Smooth muscle cell (in vitro differentiated cells): ENCODE measurements around the gene ELOVL3. TPM values are rescaled to one million over a fixed set of nuclear protein-coding genes. Genes with fewer than 3 reads are reported as not detected.

ENCODE experiments used
- DNase-seq: peaks from one replicate; lab custom pipeline; 2025; ENCODE audit not compliant: unreplicated experiment; lab: John Stamatoyannopoulos, UW
- H2AFZ ChIP-seq: fragments of 200-600 bp; sonication (generic); 2 replicates; pipeline ENCODE4 v1.6.0; 2016; ENCODE audit warnings: antibody characterized with exemption, low read depth, mild to moderate bottlenecking
- H3F3A ChIP-seq: fragments of 200-600 bp; sonication (generic); 2 replicates; pipeline ENCODE4 v1.6.0; 2017; ENCODE audit warnings: antibody characterized with exemption, low read depth
- H3K27ac ChIP-seq: fragments of 200-600 bp; sonication (generic); 2 replicates; pipeline ENCODE4 v1.5.1; 2016; ENCODE audit warnings: low read depth, mild to moderate bottlenecking
- H3K27me3 ChIP-seq: fragments of 200-600 bp; sonication (generic); 2 replicates; pipeline ENCODE4 v1.6.1; 2016; ENCODE audit warnings: low read depth, mild to moderate bottlenecking
- H3K36me3 ChIP-seq: fragments of 200-600 bp; sonication (generic); 2 replicates; pipeline ENCODE4 v1.5.1; 2016; ENCODE audit warnings: low read depth
- H3K4me1 ChIP-seq: fragments of 200-600 bp; sonication (generic); 2 replicates; pipeline ENCODE4 v1.5.1; 2016; ENCODE audit warnings: low read depth
- H3K4me2 ChIP-seq: fragments of 200-600 bp; sonication (generic); 2 replicates; pipeline ENCODE4 v1.6.0; 2016; ENCODE audit warnings: mild to moderate bottlenecking
- H3K4me3 ChIP-seq: fragments of 200-600 bp; sonication (generic); 2 replicates; pipeline ENCODE4 v1.5.1; 2016; ENCODE audit warnings: mild to moderate bottlenecking
- H3K79me2 ChIP-seq: fragments of 200-600 bp; sonication (generic); 2 replicates; pipeline ENCODE4 v1.6.0; 2016; ENCODE audit warnings: low read depth, mild to moderate bottlenecking
- H3K9ac ChIP-seq: fragments of 200-600 bp; sonication (generic); 2 replicates; pipeline ENCODE4 v1.6.0; 2016; ENCODE audit warnings: low read depth
- H3K9me3 ChIP-seq: fragments of 200-600 bp; sonication (generic); replicated peaks from 2 replicates; pipeline ENCODE4 v1.5.1; 2016; ENCODE audit warnings: low read depth
- H4K20me1 ChIP-seq: fragments of 200-600 bp; sonication (generic); 2 replicates; pipeline ENCODE4 v1.6.0; 2016; ENCODE audit warnings: low read depth
- CTCF ChIP-seq: fragments of 200-600 bp; sonication (generic); IDR thresholded peaks from 2 replicates; pipeline ENCODE4 v1.5.1; 2017; ENCODE audit warnings: borderline replicate concordance, mild to moderate bottlenecking, antibody characterized with exemption; ENCODE audit not compliant: insufficient read depth, poor library complexity, severe bottlenecking
- WGBS: methylation state at CpG from one replicate; pipeline ENCODE4 v1.1.7; 2016; ENCODE audit warnings: low lambda C conversion rate; 5-methylcytosine and 5-hydroxymethylcytosine counted together
- polyA plus RNA-seq: library from polyadenylated mRNA; unstranded; fragments of >200 nt; fragmentation: Nextera tagmentation; extraction: Ambion mirVana; gene quantifications from 2 replicates; pipeline ENCODE4 v1.2.1, GENCODE V29; 2016
- total RNA-seq: library from RNA; depleted of rRNA; stranded (reverse); fragments of >200 nt; gene quantifications from 2 replicates; pipeline ENCODE4 v1.2.3, GENCODE V29; 2014

The ELOVL3 gene
- total and polyA plus RNA-seq, 2 experiments from 2014 or later = 1.2 to 1.5 TPM

GRCh38 chr10:102237711-102238252 lies 11.7 kb downstream of the ELOVL3 start:
- Histone ChIP-seq H3K9ac (no peak overlapping the region), H3K4me1 (peaks cover 8% of the 10 kb centered on the region), H3K4me3 (no peak overlapping the region), H3K27me3 (peaks cover 34% of the 10 kb centered on the region), H3K4me2 (no peak overlapping the region), H3K36me3 (no peaks in the 10 kb centered on the region), H3K9me3 (no peaks in the 10 kb centered on the region), H2AFZ (no peak overlapping the region), H3F3A (peaks cover 4% of the 10 kb centered on the region), H3K27ac (no peak overlapping the region), H3K79me2 (no peaks in the 10 kb centered on the region), H4K20me1 (no peaks in the 10 kb centered on the region)
- no peak for TF ChIP-seq CTCF
- 67% methylated on average over 4 of the region's 4 CpGs for WGBS
- DNase-seq = no peak

- Histone ChIP-seq H3K4me2 (peak overlapping the region; percentile 96), H3F3A (peaks cover under 1% of the 10 kb centered on the region), H4K20me1 (no peaks in the 10 kb centered on the region), H3K4me3 (peak overlapping the region; percentile 67), H3K9me3 (no peaks in the 10 kb centered on the region), H3K27ac (no peak overlapping the region), H3K4me1 (peaks cover 11% of the 10 kb centered on the region), H3K79me2 (peaks cover under 1% of the 10 kb centered on the region), H3K9ac (no peak overlapping the region), H3K36me3 (no peaks in the 10 kb centered on the region), H2AFZ (peak overlapping the region; percentile 85), H3K27me3 (peaks cover 34% of the 10 kb centered on the region)
- TF ChIP-seq CTCF = no peak
- WGBS = 31% methylated on average over 35 of the region's 39 CpGs
- DNase-seq = no peak
Observed at GRCh38 chr10:102240467-102241031, 14.4 kb downstream of the ELOVL3 start.

- H3K79me2 ChIP-seq = peaks cover 5% of the 10 kb centered on the region
Observed at GRCh38 chr10:102241032-102241443, 14.9 kb downstream of the ELOVL3 start.

More at GRCh38 chr10:102241032-102241443, 14.9 kb downstream of the ELOVL3 start:
- peak overlapping the region; percentile 85 for H2AFZ ChIP-seq
- H3K4me3 ChIP-seq = peak overlapping the region; percentile 67
- no peaks in the 10 kb centered on the region for H3F3A ChIP-seq
- no peak for DNase-seq
- H4K20me1 ChIP-seq = peaks cover 1% of the 10 kb centered on the region
- no peak overlapping the region for H3K9ac ChIP-seq
- TF ChIP-seq CTCF = no peak
- peaks cover 34% of the 10 kb centered on the region for H3K27me3 ChIP-seq
- no peaks in the 10 kb centered on the region for H3K9me3 ChIP-seq
- no peak overlapping the region for H3K27ac ChIP-seq
- 4% methylated on average over 19 of the region's 20 CpGs for WGBS
- peak overlapping the region; percentile 96 for H3K4me2 ChIP-seq
- H3K4me1 ChIP-seq = peaks cover 11% of the 10 kb centered on the region
- no peaks in the 10 kb centered on the region for H3K36me3 ChIP-seq
